D721Med (cell line): ENCODE data around the gene CCM2L.

ENCODE experiments used
- DNase-seq: peaks from one replicate; pipeline ENCODE4 v3.0.0; 2011; ENCODE audit warnings: low spot score; ENCODE audit not compliant: insufficient read length
- FAIRE-seq: peaks from 2 replicates; lab custom pipeline; 2011; peaks lifted over from hg19 to GRCh38; lab: Jason Lieb, UNC
- TF ChIP-seq, protein P1 (sequence below): IDR thresholded peaks from 2 replicates; pipeline ENCODE4 v1.5.1; 2012; ENCODE audit warnings: mild to moderate bottlenecking, control low read depth; ENCODE audit not compliant: insufficient read depth; ENCODE audit errors: missing control alignments

CCM2L gene

DNA sequence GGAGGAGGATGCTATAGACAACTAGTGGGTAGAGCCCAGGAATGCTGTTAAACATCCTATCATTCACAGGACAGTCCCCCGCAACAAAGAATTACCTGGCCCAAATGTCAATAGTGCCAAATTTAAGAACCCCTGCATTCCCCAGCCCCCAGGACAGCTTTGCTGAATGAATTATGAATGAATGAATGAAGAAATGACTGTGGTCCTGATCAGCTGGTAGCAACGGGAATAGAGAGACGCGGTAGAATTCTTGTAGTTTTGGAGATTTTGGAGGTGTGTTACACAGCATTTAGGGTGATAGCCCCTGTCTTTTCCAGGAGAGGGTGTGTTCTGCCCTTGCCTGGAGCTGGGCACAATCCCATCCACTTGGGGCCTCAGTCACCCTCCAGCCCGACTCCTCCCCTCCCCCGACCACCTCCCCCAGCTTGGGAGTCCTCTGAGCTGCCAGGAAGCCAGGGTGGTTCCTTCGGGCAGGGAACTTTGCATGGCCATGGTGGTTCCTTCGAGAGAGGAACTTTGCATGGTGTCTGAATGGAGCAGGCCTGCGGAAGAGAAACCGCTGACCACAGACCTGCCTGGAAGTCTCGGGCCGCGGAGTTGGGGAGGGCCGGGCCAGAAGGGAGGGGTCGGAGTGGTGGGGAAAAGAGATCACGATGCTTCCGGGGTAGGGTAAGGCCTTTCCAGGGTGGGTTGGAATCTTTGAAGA is 40.8 kb downstream of the CCM2L start:
- TF ChIP-seq, protein P1, sequence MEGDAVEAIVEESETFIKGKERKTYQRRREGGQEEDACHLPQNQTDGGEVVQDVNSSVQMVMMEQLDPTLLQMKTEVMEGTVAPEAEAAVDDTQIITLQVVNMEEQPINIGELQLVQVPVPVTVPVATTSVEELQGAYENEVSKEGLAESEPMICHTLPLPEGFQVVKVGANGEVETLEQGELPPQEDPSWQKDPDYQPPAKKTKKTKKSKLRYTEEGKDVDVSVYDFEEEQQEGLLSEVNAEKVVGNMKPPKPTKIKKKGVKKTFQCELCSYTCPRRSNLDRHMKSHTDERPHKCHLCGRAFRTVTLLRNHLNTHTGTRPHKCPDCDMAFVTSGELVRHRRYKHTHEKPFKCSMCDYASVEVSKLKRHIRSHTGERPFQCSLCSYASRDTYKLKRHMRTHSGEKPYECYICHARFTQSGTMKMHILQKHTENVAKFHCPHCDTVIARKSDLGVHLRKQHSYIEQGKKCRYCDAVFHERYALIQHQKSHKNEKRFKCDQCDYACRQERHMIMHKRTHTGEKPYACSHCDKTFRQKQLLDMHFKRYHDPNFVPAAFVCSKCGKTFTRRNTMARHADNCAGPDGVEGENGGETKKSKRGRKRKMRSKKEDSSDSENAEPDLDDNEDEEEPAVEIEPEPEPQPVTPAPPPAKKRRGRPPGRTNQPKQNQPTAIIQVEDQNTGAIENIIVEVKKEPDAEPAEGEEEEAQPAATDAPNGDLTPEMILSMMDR: no peak
- FAIRE-seq: no peak
- no peak for DNase-seq

- TF ChIP-seq, protein P1: no peak
- FAIRE-seq (no peak), DNase-seq (no peak)
Observed at GRCh38 chr20:32051720-32052089, 41.5 kb downstream of the CCM2L start.

GRCh38 chr20:32052090-32052777 is 42.0 kb downstream of the CCM2L start, which contains the start of gene HCK:
Gene HCK (plus strand): TSS chr20:32052242.
- TF ChIP-seq, protein P1: no peak
- FAIRE-seq: no peak
- peak; percentile 72 for DNase-seq

DNA sequence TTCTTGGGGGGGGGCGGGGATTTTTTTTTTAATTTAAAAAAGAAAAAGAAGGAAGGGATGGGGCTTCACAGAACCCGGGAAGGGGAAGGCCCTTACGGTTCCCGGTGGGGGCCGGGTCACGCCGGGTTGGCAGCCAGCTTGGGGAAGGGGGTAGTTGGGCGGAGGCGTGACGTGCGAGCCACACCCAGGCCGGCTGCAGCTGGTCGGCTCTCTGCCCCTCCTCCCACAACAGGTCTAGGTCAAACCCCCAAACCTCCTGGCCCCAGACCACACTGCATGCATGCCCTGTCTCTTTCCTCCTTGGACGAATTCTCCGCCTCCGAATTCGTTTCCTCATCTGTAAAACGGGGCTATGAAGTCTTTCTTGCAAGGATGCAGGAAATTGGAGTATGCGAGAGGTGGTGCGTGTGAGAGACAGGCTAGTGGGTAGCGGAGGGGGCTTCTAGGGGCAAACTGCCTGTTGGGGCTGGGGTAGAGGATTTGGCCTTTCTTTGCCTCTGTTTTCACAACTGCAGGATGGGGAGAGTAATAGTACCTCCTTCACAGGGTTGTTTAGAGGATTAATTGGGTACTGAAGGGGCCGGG is 42.6 kb downstream of the CCM2L start:
- TF ChIP-seq, protein P1: no peak
- DNase-seq: no peak
- no peak for FAIRE-seq

DNA sequence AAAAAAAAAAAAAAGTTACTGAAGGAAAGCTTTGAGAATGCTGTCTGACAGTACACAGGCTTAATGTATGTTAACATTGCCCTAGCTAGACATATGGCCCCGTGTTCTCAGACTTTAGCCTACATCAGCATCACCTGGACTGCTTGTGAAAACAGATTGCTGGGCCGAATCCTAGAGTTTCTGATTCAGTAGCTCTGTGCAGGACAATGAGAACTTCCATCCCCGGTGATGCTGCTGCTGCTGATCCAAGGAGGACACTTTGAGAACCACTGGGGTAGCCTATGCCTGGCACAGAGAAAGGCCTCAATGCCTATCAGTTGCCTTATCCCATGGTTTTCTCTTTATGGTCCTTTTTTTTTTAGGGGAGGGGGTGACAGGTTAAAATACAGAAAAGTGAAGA is 43.4 kb downstream of the CCM2L start:
- DNase-seq (no peak), FAIRE-seq (no peak)
- TF ChIP-seq, protein P1: no peak

- TF ChIP-seq, protein P1: no peak
- no peak for DNase-seq
- FAIRE-seq: no peak
Observed at GRCh38 chr20:32056708-32057483, 46.7 kb downstream of the CCM2L start.
